GM12874 (cell line): Measurements from ENCODE around the gene USB1.

ENCODE experiments used
- TF ChIP-seq, protein P1 (sequence below): IDR thresholded peaks from 2 replicates; pipeline ENCODE4 v1.5.1; 2011; ENCODE audit warnings: low read depth, mild to moderate bottlenecking, control low read depth, low read length, moderate library complexity; ENCODE audit not compliant: insufficient read depth

USB1 gene

GRCh38 chr16:58045096-58045495 lies 43.9 kb downstream of the USB1 start:
- TF ChIP-seq, protein P1, sequence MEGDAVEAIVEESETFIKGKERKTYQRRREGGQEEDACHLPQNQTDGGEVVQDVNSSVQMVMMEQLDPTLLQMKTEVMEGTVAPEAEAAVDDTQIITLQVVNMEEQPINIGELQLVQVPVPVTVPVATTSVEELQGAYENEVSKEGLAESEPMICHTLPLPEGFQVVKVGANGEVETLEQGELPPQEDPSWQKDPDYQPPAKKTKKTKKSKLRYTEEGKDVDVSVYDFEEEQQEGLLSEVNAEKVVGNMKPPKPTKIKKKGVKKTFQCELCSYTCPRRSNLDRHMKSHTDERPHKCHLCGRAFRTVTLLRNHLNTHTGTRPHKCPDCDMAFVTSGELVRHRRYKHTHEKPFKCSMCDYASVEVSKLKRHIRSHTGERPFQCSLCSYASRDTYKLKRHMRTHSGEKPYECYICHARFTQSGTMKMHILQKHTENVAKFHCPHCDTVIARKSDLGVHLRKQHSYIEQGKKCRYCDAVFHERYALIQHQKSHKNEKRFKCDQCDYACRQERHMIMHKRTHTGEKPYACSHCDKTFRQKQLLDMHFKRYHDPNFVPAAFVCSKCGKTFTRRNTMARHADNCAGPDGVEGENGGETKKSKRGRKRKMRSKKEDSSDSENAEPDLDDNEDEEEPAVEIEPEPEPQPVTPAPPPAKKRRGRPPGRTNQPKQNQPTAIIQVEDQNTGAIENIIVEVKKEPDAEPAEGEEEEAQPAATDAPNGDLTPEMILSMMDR: no peak

DNA sequence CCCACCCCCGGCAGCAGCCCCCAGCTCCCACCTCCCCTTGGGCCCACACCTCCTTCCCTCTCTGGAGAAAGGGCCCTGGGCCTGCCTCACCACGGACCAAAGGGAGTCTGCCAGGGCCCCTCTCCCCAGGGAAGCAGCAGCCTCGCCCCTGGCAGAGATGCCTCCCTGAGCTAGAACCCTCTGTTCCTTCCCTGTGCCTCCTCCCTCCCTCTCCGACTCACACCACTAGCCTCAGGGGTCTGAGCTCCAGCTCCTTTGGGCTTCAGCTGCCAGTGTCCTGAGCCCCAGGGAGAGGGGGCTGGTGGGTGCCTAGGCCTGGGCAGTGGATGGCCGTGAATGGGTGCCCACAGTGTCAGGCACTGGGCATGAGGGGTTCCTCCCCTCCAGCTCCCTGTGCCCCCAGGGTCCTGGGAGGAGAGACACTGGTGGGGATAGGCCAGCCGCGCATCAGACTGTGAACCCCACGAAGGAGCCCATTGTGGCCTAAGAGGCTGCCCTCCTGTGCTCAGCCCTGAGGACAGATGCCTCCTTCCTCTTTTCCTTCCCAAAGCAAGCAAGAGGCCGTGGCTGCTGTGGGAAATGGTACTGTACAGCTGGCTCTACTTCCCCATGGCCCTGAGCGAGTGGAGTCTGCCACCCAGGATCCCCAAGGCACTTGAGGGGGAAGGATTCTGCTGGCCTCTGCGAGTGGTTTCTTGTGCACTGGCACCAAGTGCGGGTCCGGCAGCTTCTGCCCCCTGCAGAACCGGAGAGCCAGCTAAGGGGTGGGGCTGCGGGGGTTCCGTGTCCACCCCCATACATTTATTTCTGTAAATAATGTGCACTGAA lies 45.1 kb downstream of the USB1 start:
- TF ChIP-seq, protein P1: no peak

DNA sequence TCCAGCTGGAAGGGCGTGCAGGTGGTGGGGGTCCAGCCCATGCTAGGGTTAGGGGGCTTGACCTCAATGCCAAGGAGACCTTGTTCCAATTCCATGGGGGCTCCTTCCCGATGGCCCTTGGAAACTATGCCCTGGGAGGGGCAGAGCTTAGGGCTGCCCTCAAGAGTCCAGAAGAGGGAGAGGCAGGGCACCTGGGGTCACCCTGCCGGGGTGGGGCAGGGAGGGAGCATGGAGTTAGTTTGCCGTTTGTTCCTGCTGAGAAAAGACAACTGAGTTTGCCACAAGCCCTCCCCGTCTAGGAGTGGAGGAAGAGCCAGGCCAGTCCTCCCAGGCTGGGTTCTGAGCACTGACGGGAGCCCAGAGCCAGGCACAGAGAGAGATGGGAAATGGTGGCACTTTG lies 45.7 kb downstream of the USB1 start:
- TF ChIP-seq, protein P1: no peak

GRCh38 chr16:58047557-58048348 lies 46.5 kb downstream of the USB1 start:
- TF ChIP-seq, protein P1: no peak

- TF ChIP-seq, protein P1: no peak
Observed at GRCh38 chr16:58048494-58049231, 47.5 kb downstream of the USB1 start.

DNA sequence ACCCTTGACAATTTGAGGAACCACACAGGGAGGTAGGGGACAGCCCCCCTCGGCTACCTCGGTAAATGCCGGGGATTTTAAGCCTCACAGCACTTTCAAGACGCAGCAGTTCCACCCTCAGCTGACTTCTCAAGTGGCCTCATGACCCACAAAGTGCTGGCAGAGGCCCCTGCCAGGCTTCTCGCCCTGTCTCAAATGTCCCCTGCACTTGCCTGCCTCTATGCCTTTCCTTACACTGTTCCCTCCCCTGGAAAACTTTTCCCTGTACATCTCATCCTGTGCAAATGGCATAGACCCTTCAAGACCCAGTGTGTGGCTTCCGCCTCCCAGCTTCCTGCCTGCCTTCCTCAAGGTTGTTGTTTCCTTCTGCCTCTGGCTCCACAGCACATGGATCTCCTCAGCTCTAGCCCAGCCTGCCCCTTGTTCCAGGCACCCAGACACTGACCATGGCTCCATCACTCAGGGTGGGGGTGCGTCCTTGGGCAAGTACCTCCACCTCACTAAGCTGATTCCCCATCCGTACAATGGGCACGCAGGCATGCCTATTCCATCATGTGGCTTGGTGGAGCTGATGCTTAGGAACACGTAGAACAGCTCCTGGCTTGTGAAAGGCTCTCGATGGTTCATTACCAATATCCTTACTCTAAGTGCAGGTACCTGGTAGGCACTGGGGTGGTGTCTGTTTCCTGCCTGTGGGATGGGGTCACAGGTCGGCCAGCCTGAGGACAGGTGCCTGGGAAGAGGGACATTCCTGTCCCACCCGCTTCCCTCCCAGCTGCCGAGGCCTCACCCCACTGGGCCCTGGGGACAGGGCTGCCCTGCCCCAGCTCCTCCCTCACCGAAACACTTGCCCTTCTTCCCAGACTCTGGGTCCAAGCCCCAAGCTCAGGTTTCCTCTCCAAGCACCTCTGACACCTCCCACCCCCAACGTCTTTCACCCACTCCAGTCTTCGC lies 48.3 kb downstream of the USB1 start:
- TF ChIP-seq, protein P1: no peak
